Mesothelial cell of epicardium (in vitro differentiated cells): Measurements from ENCODE around the gene KRT23. TPM values are rescaled to one million over a fixed set of nuclear protein-coding genes. Genes with fewer than 3 reads are reported as not detected.

ENCODE experiments used
- DNase-seq, 2 experiments: peaks; one replicate each; pipeline ENCODE4 v3.0.0; 2021; ENCODE audit warnings: low spot score in 2 of 2; ENCODE audit not compliant: unreplicated experiment in 2 of 2
- H3K27ac Mint-ChIP-seq: 2 replicates; pipeline ENCODE4 v1.8.0; 2021; ENCODE audit warnings: mixed read lengths
- H3K27me3 Mint-ChIP-seq: 2 replicates; pipeline ENCODE4 v1.8.0; 2021; ENCODE audit warnings: low read depth, mixed read lengths
- H3K36me3 Mint-ChIP-seq: 2 replicates; pipeline ENCODE4 v1.8.0; 2021; ENCODE audit warnings: mixed read lengths
- H3K4me1 Mint-ChIP-seq: 2 replicates; pipeline ENCODE4 v1.8.0; 2021; ENCODE audit warnings: mixed read lengths
- H3K4me3 Mint-ChIP-seq: 2 replicates; pipeline ENCODE4 v1.8.0; 2021; ENCODE audit warnings: mild to moderate bottlenecking, moderate library complexity, mixed read lengths
- H3K9me3 Mint-ChIP-seq: 2 replicates; pipeline ENCODE4 v1.8.0; 2021; ENCODE audit warnings: mixed read lengths
- CTCF ChIP-seq: fragments of 200-600 bp; sonication (generic); IDR thresholded peaks from one replicate; pipeline ENCODE4 v1.5.0; 2021; ENCODE audit warnings: antibody characterized with exemption; ENCODE audit not compliant: unreplicated experiment
- total RNA-seq: library from RNA; stranded (reverse); gene quantifications from 3 replicates; pipeline ENCODE4 v1.2.1, GENCODE V29; 2021

KRT23 gene
- total RNA-seq, 1 donor from 2014 or later, result 2.8 TPM

DNA sequence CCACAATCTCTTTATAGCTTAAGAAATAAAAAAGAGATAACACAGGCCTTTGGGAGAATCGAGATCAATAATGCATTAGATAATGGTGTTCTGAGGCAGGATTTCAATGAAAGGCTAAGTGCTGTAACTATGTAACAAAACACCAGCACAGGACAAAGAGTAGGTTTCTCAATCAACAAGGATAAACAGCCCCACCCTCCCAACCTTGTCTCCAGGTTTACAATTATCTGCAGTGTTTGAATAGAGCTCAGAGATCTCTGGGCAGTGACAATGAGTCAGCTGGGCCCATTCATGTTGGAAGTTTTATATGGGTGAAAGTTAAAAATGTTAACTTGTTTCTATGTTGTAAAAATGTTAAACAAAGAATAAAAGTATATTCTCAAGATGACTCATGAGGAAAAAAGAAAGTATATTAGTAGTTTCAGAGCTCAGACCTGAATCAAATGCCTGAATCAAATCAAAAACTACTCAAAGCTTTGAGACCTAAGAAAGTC, 35.4 kb downstream of the KRT23 start:
- no peak for TF ChIP-seq CTCF
- no peaks in the 10 kb centered on the region for H3K9me3 Mint-ChIP-seq

GRCh38 chr17:40900809-40901356, 36.6 kb downstream of the KRT23 start:
- H3K4me3 Mint-ChIP-seq, result no peak overlapping the region
- no peaks in the 10 kb centered on the region for H3K9me3 Mint-ChIP-seq
- no peak for DNase-seq
- peaks cover 6% of the 10 kb centered on the region for H3K4me1 Mint-ChIP-seq
- TF ChIP-seq CTCF, result no peak
- no peak overlapping the region for H3K27ac Mint-ChIP-seq
- no peaks in the 10 kb centered on the region for H3K36me3 Mint-ChIP-seq
- H3K27me3 Mint-ChIP-seq, result peaks cover 7% of the 10 kb centered on the region

More for the DNA sequence above, 35.4 kb downstream of the KRT23 start:
- Mint-ChIP-seq H3K4me1 (peaks cover 3% of the 10 kb centered on the region), H3K27me3 (peaks cover 6% of the 10 kb centered on the region), H3K4me3 (no peak overlapping the region), H3K36me3 (no peaks in the 10 kb centered on the region), H3K27ac (no peak overlapping the region)
- DNase-seq, result no peak

GRCh38 chr17:40896916-40897455, 40.5 kb downstream of the KRT23 start:
- H3K27me3 Mint-ChIP-seq, result peaks cover 24% of the 10 kb centered on the region
- no peak for TF ChIP-seq CTCF
- no peak overlapping the region for H3K27ac Mint-ChIP-seq
- H3K36me3 Mint-ChIP-seq, result no peaks in the 10 kb centered on the region
- no peak for DNase-seq
- peaks cover 6% of the 10 kb centered on the region for H3K4me1 Mint-ChIP-seq
- no peak overlapping the region for H3K4me3 Mint-ChIP-seq
- no peaks in the 10 kb centered on the region for H3K9me3 Mint-ChIP-seq

- Mint-ChIP-seq H3K9me3 (no peaks in the 10 kb centered on the region), H3K4me1 (peaks cover 6% of the 10 kb centered on the region), H3K27ac (no peak overlapping the region), H3K36me3 (no peaks in the 10 kb centered on the region), H3K27me3 (peaks cover 24% of the 10 kb centered on the region), H3K4me3 (no peak overlapping the region)
- no peak for DNase-seq
- TF ChIP-seq CTCF, result no peak
Observed at GRCh38 chr17:40895106-40895730, 42.2 kb downstream of the KRT23 start.

- Mint-ChIP-seq H3K36me3 (no peaks in the 10 kb centered on the region), H3K4me1 (no peaks in the 10 kb centered on the region), H3K9me3 (no peaks in the 10 kb centered on the region), H3K27me3 (peaks cover 37% of the 10 kb centered on the region), H3K4me3 (no peak overlapping the region), H3K27ac (no peak overlapping the region)
- TF ChIP-seq CTCF, result no peak
- no peak for DNase-seq
Observed at GRCh38 chr17:40888196-40888720, 49.2 kb downstream of the KRT23 start.
